GM18511 (cell line): ENCODE results near the gene AGA.

Experiments used
- ATAC-seq: cut with Tn5 transposase; IDR thresholded peaks from one replicate; pipeline ENCODE4 v1.9.1; 2021; ENCODE audit warnings: mild to moderate bottlenecking, moderate library complexity; ENCODE audit not compliant: unreplicated experiment

Gene AGA

GRCh38 chr4:177441803-177442622 lies at the start of gene AGA:
AGA (minus strand) TSS chr4:177442437; CDS start chr4:177442375, 62 bp downstream.
- ATAC-seq: peak; percentile 85

GRCh38 chr4:177492022-177492421 lies 49.8 kb upstream of the AGA start:
- ATAC-seq: no peak

- no peak for ATAC-seq
These were observed 48.5 kb upstream of the AGA start for GRCh38 chr4:177490769-177491168.

- ATAC-seq: peak; percentile 46
These were observed 47.4 kb upstream of the AGA start for GRCh38 chr4:177489471-177490246.

GRCh38 chr4:177487977-177488376 lies 45.7 kb upstream of the AGA start:
- ATAC-seq: no peak

GRCh38 chr4:177485528-177485927 lies 43.3 kb upstream of the AGA start:
- no peak for ATAC-seq

GRCh38 chr4:177484613-177485021 lies 42.4 kb upstream of the AGA start:
- ATAC-seq: no peak

- no peak for ATAC-seq
These were observed 41.5 kb upstream of the AGA start for GRCh38 chr4:177483760-177484159.

GRCh38 chr4:177483271-177483670 lies 41.0 kb upstream of the AGA start:
- ATAC-seq: no peak

- no peak for ATAC-seq
These were observed 40.1 kb upstream of the AGA start for GRCh38 chr4:177482367-177482766.

GRCh38 chr4:177480795-177481194 lies 38.6 kb upstream of the AGA start:
- ATAC-seq: no peak

- ATAC-seq: no peak
These were observed 36.8 kb upstream of the AGA start for GRCh38 chr4:177479063-177479462.

- ATAC-seq: no peak
These were observed 36.3 kb upstream of the AGA start for GRCh38 chr4:177478496-177478895.

- no peak for ATAC-seq
These were observed 31.8 kb upstream of the AGA start for GRCh38 chr4:177473991-177474390.

GRCh38 chr4:177464026-177464425 lies 21.8 kb upstream of the AGA start:
- no peak for ATAC-seq

- no peak for ATAC-seq
These were observed 19.4 kb upstream of the AGA start for GRCh38 chr4:177461606-177462005.

GRCh38 chr4:177460460-177460859 lies 18.2 kb upstream of the AGA start:
- ATAC-seq: no peak

- no peak for ATAC-seq
These were observed 13.3 kb upstream of the AGA start for GRCh38 chr4:177455561-177455970.

- ATAC-seq: no peak
These were observed 10.9 kb upstream of the AGA start for GRCh38 chr4:177453116-177453515.

- no peak for ATAC-seq
These were observed 8.9 kb upstream of the AGA start for GRCh38 chr4:177451108-177451500.

GRCh38 chr4:177450426-177451107 lies 8.3 kb upstream of the AGA start:
- ATAC-seq: no peak

GRCh38 chr4:177448850-177449249 lies 6.6 kb upstream of the AGA start:
- ATAC-seq: no peak
